SU-DHL-6 (cell line): Measurements from ENCODE around the gene PRLHR.

Experiments
- H2AFZ ChIP-seq: fragments of 200-600 bp; sonication (generic); 2 replicates; pipeline ENCODE4 v1.6.1; 2014; ENCODE audit warnings: low read depth, mild to moderate bottlenecking, moderate library complexity, mixed read lengths, antibody characterized with exemption, low read length; ENCODE audit not compliant: severe bottlenecking
- H3F3A ChIP-seq: fragments of 200-600 bp; shearing (Covaris generic); 2 replicates; pipeline ENCODE4 v1.6.0; 2016; ENCODE audit warnings: antibody characterized with exemption, mild to moderate bottlenecking; ENCODE audit not compliant: insufficient read depth
- H3K27ac ChIP-seq: fragments of 200-600 bp; sonication (generic); 2 replicates; pipeline ENCODE4 v1.5.1; 2016; ENCODE audit warnings: low read depth, mild to moderate bottlenecking, low read length, moderate library complexity, mixed read lengths
- H3K27me3 ChIP-seq: fragments of 200-600 bp; sonication (generic), shearing (Covaris generic); 2 replicates; pipeline ENCODE4 v1.6.0; 2014; ENCODE audit warnings: mild to moderate bottlenecking, low read length
- H3K36me3 ChIP-seq: fragments of 200-600 bp; sonication (generic); 2 replicates; pipeline ENCODE4 v1.6.1; 2014; ENCODE audit warnings: mild to moderate bottlenecking, low read length, mixed read lengths
- H3K4me2 ChIP-seq: fragments of 300-600, 200-600 bp; shearing (Covaris generic), sonication (generic); 2 replicates; pipeline ENCODE4 v1.6.0; 2014; ENCODE audit warnings: low read length, low read depth, mild to moderate bottlenecking; ENCODE audit not compliant: poor library complexity, severe bottlenecking
- H3K4me3 ChIP-seq: fragments of 200-600 bp; sonication (generic); 2 replicates; pipeline ENCODE4 v1.5.1; 2014; ENCODE audit warnings: antibody characterized with exemption, low read length, mild to moderate bottlenecking, mixed read lengths; ENCODE audit not compliant: insufficient read depth, poor library complexity, severe bottlenecking
- H3K79me2 ChIP-seq: fragments of 200-600 bp; sonication (generic); 2 replicates; pipeline ENCODE4 v1.6.1; 2014; ENCODE audit warnings: mild to moderate bottlenecking, low read length, moderate library complexity; ENCODE audit not compliant: insufficient read depth
- H3K9ac ChIP-seq: fragments of 200-600 bp; sonication (generic); 2 replicates; pipeline ENCODE4 v1.7.0; 2014; ENCODE audit warnings: mild to moderate bottlenecking, low read length
- H3K9me2 ChIP-seq: fragments of 200-600 bp; sonication (generic); replicated peaks from 2 replicates; pipeline ENCODE4 v1.6.1; 2014; ENCODE audit warnings: low read length; ENCODE audit not compliant: insufficient read depth
- H3K9me3 ChIP-seq: fragments of 200-600 bp; sonication (generic); 2 replicates; pipeline ENCODE4 v1.6.1; 2014; ENCODE audit warnings: low read length, mixed read lengths; ENCODE audit not compliant: insufficient read depth
- H4K20me1 ChIP-seq: fragments of 200-600 bp; sonication (generic); 2 replicates; pipeline ENCODE4 v1.6.1; 2014; ENCODE audit warnings: low read depth, mild to moderate bottlenecking, antibody characterized with exemption, low read length, moderate library complexity, mixed read lengths
- EZH2phosphoT487 ChIP-seq: fragments of 200-600 bp; sonication (generic), shearing (Covaris generic); conservative IDR thresholded peaks from 2 replicates; pipeline ENCODE4 v1.6.1; 2018; ENCODE audit warnings: mild to moderate bottlenecking, antibody characterized with exemption, low read length, moderate library complexity, mixed read lengths
- TF ChIP-seq, protein P1 (sequence below): fragments of 200-600 bp; sonication (generic); IDR thresholded peaks from one replicate; pipeline ENCODE4 v1.5.1; 2017; ENCODE audit warnings: antibody characterized with exemption, mild to moderate bottlenecking, low read length, moderate library complexity; ENCODE audit not compliant: insufficient read depth, poor library complexity, severe bottlenecking

PRLHR gene

GRCh38 chr10:118585234-118585633 is 10.2 kb downstream of the PRLHR start:
- no peaks in the 10 kb centered on the region for H4K20me1 ChIP-seq
- TF ChIP-seq, protein P1, sequence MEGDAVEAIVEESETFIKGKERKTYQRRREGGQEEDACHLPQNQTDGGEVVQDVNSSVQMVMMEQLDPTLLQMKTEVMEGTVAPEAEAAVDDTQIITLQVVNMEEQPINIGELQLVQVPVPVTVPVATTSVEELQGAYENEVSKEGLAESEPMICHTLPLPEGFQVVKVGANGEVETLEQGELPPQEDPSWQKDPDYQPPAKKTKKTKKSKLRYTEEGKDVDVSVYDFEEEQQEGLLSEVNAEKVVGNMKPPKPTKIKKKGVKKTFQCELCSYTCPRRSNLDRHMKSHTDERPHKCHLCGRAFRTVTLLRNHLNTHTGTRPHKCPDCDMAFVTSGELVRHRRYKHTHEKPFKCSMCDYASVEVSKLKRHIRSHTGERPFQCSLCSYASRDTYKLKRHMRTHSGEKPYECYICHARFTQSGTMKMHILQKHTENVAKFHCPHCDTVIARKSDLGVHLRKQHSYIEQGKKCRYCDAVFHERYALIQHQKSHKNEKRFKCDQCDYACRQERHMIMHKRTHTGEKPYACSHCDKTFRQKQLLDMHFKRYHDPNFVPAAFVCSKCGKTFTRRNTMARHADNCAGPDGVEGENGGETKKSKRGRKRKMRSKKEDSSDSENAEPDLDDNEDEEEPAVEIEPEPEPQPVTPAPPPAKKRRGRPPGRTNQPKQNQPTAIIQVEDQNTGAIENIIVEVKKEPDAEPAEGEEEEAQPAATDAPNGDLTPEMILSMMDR = no peak
- H3K9me2 ChIP-seq = no peaks in the 10 kb centered on the region
- no peak overlapping the region for H3K27ac ChIP-seq
- no peak overlapping the region for H3K9ac ChIP-seq
- H2AFZ ChIP-seq = no peak overlapping the region
- H3K79me2 ChIP-seq = no peaks in the 10 kb centered on the region
- H3K9me3 ChIP-seq = no peaks in the 10 kb centered on the region
- no peaks in the 10 kb centered on the region for H3K27me3 ChIP-seq
- no peaks in the 10 kb centered on the region for H3K36me3 ChIP-seq
- no peak overlapping the region for H3K4me2 ChIP-seq
- H3F3A ChIP-seq = no peaks in the 10 kb centered on the region
- H3K4me3 ChIP-seq = no peak overlapping the region

DNA sequence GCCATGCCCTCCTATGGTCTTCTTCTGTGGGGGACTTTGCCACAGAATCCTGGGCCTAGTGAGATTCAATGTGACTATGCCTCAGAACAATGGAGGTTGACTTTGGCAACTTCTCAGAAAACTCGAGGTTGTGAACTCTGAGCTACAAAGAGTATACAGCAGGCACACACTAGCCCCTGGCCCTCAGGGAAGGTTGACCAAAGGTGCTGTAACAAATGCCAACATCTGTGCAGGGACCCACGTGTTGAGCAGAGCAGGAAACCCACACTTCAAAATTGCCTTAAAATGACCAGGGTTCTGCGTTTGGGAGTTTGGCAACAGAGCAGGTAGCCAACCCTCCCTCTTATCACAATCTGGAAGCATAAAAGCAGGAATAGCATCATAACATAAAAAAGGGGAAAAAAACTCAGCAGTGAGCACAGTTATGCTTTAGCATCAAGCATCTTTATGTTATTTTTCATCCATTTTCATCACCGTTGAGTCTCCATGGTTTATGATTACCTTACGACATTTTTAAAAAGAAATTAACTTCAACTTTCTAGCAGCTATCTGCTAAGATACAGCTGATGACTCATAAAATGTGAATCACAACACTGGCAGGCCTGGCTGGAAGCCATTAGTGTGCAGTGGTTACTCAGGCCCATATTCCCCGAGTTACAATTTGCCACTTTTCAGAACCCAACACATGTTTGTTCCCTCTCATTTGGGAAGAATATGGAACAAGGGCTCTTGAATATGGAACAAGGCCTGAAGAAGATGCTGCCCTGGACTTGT is 11.1 kb downstream of the PRLHR start:
- Histone ChIP-seq H3K9me2 (no peaks in the 10 kb centered on the region), H3K4me2 (no peak overlapping the region), H3K9ac (no peak overlapping the region), H4K20me1 (no peaks in the 10 kb centered on the region), H2AFZ (no peak overlapping the region), H3F3A (no peaks in the 10 kb centered on the region), H3K27ac (no peak overlapping the region), H3K4me3 (no peak overlapping the region), H3K36me3 (no peaks in the 10 kb centered on the region), H3K79me2 (no peaks in the 10 kb centered on the region), H3K9me3 (no peaks in the 10 kb centered on the region), H3K27me3 (no peaks in the 10 kb centered on the region)
- no peak for TF ChIP-seq EZH2phosphoT487
- TF ChIP-seq, protein P1 = no peak

- Histone ChIP-seq H3K36me3 (no peaks in the 10 kb centered on the region), H3K4me3 (no peak overlapping the region), H4K20me1 (no peaks in the 10 kb centered on the region), H2AFZ (no peak overlapping the region), H3K27me3 (no peaks in the 10 kb centered on the region), H3K9me2 (no peaks in the 10 kb centered on the region), H3K27ac (no peak overlapping the region), H3F3A (no peaks in the 10 kb centered on the region), H3K9ac (no peak overlapping the region), H3K4me2 (no peak overlapping the region), H3K9me3 (no peaks in the 10 kb centered on the region), H3K79me2 (no peaks in the 10 kb centered on the region)
- TF ChIP-seq EZH2phosphoT487 = no peak
- TF ChIP-seq, protein P1 = no peak
These were observed 11.8 kb downstream of the PRLHR start for GRCh38 chr10:118583611-118584010.
